SU-DHL-6 (cell line): ENCODE data around the gene MAST1.
"Not testable (repeated sequence)": the region's sequence is repeated elsewhere in the genome, so short reads cannot be mapped to it uniquely, and the experiment has no call there.

Source experiments
- CTCF ChIP-seq: fragments of 200-600 bp; sonication (generic); IDR thresholded peaks from one replicate; pipeline ENCODE4 v1.5.1; 2017; ENCODE audit warnings: antibody characterized with exemption, mild to moderate bottlenecking, low read length, moderate library complexity; ENCODE audit not compliant: insufficient read depth, poor library complexity, severe bottlenecking
- EZH2phosphoT487 ChIP-seq: fragments of 200-600 bp; sonication (generic), shearing (Covaris generic); conservative IDR thresholded peaks from 2 replicates; pipeline ENCODE4 v1.6.1; 2018; ENCODE audit warnings: mild to moderate bottlenecking, antibody characterized with exemption, low read length, moderate library complexity, mixed read lengths

- not testable (repeated sequence) for TF ChIP-seq EZH2phosphoT487, CTCF
These were observed 52.0 kb downstream of the MAST1 start for GRCh38 chr19:12890299-12890786.
